Suprapubic skin (tissue), 3 donors: ENCODE results near the gene CSNK1G2.

ENCODE experiments used
- POLR2AphosphoS5 ChIP-seq, 3 donors: sonication (generic); formaldehyde crosslinking; IDR thresholded peaks; one replicate each; pipeline ENCODE4 v1.6.1; 2017; ENCODE audit warnings: antibody characterized with exemption in 3 of 3
- TF ChIP-seq, protein P1 (sequence below), 2 donors: fragments of 200-600 bp in 1 of 2; fragments of 450-650 bp in 1 of 2; sonication (generic) in 1 of 2; IDR thresholded peaks; one replicate each; pipeline ENCODE4 v1.5.1; 2016 to 2019; ENCODE audit warnings: antibody characterized with exemption in 2 of 2, mild to moderate bottlenecking in 1 of 2, moderate library complexity in 1 of 2

DNA sequence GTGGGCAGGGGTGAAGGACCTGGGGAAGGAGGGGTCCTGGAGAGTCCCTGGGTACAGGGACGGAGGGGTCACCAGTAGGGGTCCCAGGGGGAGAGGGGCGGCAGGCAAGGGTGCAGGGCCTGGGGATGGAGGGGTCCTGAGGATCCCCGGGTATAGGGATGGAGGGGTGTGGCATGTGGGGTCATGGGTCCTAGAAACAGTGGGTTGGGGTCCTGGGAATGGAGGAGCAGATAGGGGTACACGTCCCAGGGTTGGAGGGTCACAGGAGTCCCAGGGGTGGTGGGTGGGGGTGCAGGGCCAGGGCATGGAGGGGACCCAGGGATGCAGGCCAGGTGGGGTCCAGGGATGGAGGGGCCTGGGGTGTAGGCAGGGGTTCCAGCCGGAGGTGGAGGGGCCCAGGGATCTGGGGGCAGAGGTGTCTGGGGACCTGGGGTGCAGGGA, 73.2 kb downstream of the CSNK1G2 start:
- TF ChIP-seq, protein P1, sequence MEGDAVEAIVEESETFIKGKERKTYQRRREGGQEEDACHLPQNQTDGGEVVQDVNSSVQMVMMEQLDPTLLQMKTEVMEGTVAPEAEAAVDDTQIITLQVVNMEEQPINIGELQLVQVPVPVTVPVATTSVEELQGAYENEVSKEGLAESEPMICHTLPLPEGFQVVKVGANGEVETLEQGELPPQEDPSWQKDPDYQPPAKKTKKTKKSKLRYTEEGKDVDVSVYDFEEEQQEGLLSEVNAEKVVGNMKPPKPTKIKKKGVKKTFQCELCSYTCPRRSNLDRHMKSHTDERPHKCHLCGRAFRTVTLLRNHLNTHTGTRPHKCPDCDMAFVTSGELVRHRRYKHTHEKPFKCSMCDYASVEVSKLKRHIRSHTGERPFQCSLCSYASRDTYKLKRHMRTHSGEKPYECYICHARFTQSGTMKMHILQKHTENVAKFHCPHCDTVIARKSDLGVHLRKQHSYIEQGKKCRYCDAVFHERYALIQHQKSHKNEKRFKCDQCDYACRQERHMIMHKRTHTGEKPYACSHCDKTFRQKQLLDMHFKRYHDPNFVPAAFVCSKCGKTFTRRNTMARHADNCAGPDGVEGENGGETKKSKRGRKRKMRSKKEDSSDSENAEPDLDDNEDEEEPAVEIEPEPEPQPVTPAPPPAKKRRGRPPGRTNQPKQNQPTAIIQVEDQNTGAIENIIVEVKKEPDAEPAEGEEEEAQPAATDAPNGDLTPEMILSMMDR (IDR thresholded peaks at IDR 0.05): no peak
- TF ChIP-seq POLR2AphosphoS5 (IDR thresholded peaks at IDR 0.05): no peak
